GM21360 (cell line): Measurements from ENCODE around the gene OPTN.
"Not testable (repeated sequence)": the region's sequence is repeated elsewhere in the genome, so short reads cannot be mapped to it uniquely, and the experiment has no call there.

ENCODE experiments used
- ATAC-seq: cut with Tn5 transposase; IDR thresholded peaks from one replicate; pipeline ENCODE4 v1.9.1; 2021; ENCODE audit warnings: mild to moderate bottlenecking, moderate library complexity; ENCODE audit not compliant: unreplicated experiment

OPTN gene

GRCh38 chr10:13118784-13119410 is 18.9 kb downstream of the OPTN start:
- no peak for ATAC-seq

GRCh38 chr10:13120786-13121499 is 21.0 kb downstream of the OPTN start:
- no peak for ATAC-seq

GRCh38 chr10:13121500-13121854 is 21.5 kb downstream of the OPTN start:
- ATAC-seq: no peak

- ATAC-seq: no peak
Observed at GRCh38 chr10:13136651-13137050, 36.7 kb downstream of the OPTN start.

- no peak for ATAC-seq
Observed at GRCh38 chr10:13139150-13139549, 39.2 kb downstream of the OPTN start.

- no peak for ATAC-seq
Observed at GRCh38 chr10:13139676-13140075, 39.7 kb downstream of the OPTN start.

GRCh38 chr10:13140627-13141190 is 40.7 kb downstream of the OPTN start:
- ATAC-seq: no peak

- ATAC-seq: no peak
Observed at GRCh38 chr10:13143766-13144165, 43.8 kb downstream of the OPTN start.

- ATAC-seq: no peak
Observed at GRCh38 chr10:13144814-13145213, 44.9 kb downstream of the OPTN start.

- ATAC-seq: no peak
Observed at GRCh38 chr10:13146379-13146778, 46.4 kb downstream of the OPTN start.

GRCh38 chr10:13147161-13147560 is 47.2 kb downstream of the OPTN start:
- no peak for ATAC-seq

- ATAC-seq: no peak
Observed at GRCh38 chr10:13152296-13152695, 52.3 kb downstream of the OPTN start.

GRCh38 chr10:13155860-13156259 is 55.9 kb downstream of the OPTN start:
- ATAC-seq: not testable (repeated sequence)

GRCh38 chr10:13158401-13158800 is 58.4 kb downstream of the OPTN start:
- no peak for ATAC-seq

GRCh38 chr10:13160934-13161856 is 61.2 kb downstream of the OPTN start, which contains the start of gene MCM10:
Gene MCM10, plus strand, starts transcription at chr10:13161558. Its CDS starts 2,645 bp downstream, at chr10:13164203.
- peak; percentile 98 for ATAC-seq

- peak; percentile 17 for ATAC-seq
Observed at GRCh38 chr10:13161857-13162271, 61.9 kb downstream of the OPTN start.

GRCh38 chr10:13163859-13164258 is 63.9 kb downstream of the OPTN start:
- no peak for ATAC-seq

- no peak for ATAC-seq
Observed at GRCh38 chr10:13165177-13165576, 65.2 kb downstream of the OPTN start.

GRCh38 chr10:13167568-13167967 is 67.6 kb downstream of the OPTN start:
- ATAC-seq: no peak

GRCh38 chr10:13168781-13169180 is 68.8 kb downstream of the OPTN start:
- ATAC-seq: no peak

GRCh38 chr10:13173616-13174015 is 73.7 kb downstream of the OPTN start:
- no peak for ATAC-seq
